ENCODE results near the gene SLC25A44.

Gene SLC25A44

DNA sequence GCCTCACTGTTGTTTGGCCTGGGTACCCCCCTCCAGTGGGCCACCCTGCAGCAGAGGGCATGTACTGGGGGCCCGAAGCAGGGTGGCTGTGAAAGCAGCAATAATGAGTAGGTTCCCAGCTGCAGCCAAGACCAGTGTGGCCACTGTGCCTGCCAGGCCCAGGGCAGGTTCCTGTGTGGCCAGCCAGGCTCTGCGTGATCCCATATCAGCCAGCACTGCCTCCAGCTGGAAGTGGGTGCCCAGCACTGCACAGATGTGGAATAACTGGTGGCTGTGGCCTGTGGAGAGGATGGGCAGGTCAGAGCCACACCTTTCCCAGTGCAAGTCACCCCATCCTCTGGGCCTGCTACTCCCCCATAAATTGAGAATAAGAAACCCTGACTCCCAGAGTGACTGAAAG lies 50.2 kb downstream of the SLC25A44 start:
- DNase-seq = no peak

DNA sequence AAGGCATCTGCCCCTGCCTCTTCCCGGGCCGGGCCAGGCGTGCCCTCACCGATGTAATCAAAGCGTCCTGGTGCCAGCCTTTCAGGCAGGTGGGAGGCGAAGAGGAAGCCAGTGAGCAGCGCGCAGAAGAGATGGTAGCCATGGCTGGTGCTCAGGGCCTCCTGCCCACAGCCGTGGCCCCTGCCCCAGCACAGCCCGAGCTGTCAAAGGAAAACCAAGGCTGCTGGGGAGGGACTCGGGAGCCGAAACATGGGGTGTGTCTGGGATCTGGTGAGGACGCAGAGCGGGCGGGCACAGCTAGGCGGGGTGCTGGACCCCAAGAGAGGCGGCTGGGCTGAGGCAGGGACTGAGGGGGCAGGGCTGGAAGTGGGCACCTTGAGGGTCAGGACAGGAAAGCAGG lies 50.8 kb downstream of the SLC25A44 start:
- no peak for DNase-seq

DNA sequence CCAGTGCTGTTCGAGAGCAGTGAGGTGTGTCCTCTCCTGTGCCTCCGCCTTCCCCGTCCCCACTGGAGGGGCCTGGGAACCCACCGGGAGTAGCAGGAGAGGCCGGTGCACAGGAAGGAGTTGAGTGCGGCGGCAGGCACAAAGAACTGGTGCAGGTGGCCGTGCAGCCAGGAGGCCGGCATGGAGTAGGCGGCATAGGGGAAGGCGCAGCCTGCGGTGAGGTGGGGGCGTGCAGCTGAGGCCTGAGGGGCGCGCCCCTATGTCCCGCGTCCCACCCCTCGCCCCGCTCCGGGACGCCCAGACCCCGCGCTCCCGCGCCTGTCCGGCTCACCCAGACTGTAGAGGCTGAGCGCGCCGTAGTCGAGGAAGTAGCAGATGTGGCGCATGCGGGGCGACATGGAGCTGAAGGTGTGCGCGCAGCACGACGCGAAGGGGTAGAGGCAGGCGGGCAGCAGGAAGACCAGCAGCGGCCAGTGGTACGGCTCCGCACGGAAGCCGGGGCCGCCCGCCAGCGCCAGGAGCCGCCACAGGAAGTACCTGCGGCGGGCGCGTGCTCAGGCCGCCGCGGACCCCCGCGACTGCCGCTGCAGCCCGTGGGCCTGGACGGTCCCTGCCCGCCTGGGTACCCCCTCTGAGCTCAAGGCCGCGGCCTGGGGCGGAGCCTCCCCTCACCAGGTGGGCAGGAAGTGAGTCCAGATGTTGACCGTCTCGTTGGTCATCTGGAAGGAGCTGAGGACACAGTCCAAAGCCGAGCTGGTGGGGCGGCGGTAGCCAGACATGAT lies 51.7 kb downstream of the SLC25A44 start:
- DNase-seq = no peak

DNA sequence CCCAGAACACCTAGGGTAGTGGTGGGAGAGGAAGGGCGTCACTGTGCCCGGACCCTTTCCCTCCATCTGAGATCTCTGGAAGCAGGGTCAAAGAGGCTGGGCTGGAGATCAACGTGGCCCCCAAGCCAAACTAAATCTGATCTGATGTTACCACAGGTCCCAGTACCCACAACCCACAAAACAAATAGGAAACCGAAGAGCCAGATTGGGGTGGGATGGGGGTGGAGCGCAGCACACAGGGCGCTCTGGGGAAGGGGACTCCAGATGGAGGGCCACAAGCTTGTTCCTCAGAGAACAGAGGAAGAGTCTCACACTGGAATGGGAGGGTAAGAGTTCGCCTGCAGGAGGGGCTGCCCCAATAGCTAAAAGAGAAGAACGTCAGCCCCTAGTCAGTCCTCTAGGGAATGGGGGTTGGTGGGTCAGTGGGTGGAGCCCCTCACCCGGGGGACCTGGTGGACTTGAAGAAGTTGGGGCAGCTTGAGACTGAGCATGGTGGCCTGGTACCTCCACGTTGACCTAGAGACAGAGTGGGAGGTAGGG lies 52.4 kb downstream of the SLC25A44 start:
- DNase-seq = no peak

DNA sequence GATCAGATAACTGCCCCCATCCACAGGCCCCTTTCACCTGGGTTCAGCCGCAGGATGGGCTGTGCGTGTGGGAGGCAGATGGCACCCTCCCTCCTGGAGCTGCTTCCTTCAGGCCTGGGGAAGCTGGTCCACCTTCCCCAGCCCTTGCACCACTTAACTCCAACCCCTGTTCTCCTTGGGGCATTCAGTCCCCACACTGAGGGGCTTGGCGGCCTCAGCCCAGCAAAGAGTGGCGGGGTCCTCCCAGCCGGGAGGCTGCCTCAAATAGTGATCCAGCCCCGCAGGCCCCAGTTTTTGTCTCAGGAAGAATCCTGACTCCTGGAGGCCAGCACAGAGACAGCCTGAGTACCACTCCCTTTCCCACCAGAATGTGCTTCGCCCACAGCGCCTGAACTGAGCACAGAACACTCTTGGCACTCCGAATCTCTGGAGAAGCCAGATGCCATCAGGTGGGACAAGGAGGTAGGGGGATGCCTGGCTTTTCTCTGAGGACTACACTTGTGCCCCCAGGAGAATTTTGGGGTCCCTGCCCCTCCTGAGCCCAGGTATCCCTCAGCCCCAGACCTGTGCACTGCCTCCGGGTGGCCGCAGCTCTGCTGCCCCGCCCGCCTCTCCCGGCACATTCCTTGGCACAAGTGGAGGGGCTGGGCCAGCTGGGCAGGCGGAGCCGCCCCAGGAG lies 53.0 kb downstream of the SLC25A44 start:
- DNase-seq = no peak

DNA sequence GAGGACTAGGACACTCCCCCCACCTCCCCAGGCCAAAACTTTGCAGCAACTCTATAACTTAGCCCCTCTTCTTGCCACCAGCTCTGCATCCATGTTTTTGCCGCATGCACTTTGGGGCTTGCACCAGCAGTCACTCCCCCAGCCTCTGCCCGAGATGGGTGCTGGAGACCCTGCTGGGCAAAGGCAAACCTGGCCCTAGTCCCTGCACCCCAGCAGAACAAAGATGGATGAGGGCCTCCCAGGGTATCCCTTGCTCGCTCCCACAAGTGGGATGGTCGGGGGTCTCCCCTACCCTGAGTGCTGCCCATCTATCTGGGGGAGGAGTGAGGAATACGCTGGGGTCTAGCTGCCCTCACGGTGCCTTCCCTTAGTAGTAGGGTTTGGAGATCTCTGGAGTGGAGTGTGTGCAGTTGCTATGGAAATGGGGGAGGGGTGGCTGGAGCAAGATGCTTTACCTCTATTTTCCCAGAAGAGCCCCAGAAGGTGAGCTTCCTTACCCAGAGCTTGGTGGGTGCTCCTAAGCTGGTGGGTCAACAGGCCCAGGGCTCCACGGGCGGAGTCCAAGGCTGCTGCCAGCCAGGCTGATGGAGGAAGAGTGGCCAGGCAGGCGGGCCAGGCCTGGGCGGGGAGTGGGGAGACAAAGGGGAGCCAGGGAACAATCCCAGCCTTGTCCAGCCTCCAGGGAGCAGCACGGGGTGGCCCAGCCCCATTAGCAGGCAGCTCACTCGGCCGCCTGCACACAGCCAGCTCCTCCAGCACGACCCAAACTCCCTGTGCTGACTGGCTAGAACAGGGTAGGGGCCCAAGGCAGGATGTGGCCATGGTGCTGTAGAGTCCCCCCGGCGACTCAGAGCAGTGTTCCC lies 53.8 kb downstream of the SLC25A44 start, which contains the start of gene PAQR6:
TSS of gene PAQR6 (minus strand) at position 597 of the 863 bp plus-strand sequence. CDS start 1,325 bp downstream, outside the sequence.
- DNase-seq = no peak

DNA sequence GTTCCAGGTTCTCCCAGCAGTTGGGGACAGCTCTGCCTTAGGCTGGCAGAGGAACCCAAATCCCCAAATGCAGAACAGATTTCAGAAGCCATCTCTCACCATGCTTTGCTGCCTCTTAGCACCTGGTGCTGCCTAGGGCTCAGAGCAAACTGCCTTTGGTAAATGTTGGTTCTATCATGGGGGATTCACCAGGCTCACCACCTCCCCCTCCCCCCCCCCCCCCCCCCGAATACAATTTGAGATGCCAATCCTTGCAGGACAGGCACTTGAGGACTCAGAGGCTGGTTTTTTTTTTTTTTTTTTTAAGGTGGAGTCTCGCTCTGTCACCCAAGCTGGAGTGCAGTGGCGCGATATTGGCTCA lies 54.4 kb downstream of the SLC25A44 start:
- DNase-seq = no peak

DNA sequence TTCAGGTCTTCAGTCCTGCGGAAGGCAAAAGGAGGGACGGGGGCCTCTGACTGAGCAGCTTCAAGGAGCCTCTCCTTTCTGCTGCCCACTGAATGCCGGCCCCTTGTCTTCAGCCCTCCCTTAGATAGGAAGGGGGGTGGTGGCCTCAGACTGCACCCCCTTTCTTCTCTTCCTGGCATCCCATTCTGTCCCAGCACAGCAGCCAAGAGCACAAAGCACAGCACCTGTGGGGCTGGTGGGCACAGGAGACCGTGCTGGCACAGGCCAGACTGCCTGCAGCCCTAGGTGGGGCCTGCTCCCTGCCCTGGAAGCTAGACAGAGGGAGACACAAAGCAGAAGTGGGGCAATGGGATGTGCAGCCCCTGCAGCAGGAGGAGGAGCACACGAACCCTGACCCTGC lies 55.7 kb downstream of the SLC25A44 start:
- DNase-seq = no peak

DNA sequence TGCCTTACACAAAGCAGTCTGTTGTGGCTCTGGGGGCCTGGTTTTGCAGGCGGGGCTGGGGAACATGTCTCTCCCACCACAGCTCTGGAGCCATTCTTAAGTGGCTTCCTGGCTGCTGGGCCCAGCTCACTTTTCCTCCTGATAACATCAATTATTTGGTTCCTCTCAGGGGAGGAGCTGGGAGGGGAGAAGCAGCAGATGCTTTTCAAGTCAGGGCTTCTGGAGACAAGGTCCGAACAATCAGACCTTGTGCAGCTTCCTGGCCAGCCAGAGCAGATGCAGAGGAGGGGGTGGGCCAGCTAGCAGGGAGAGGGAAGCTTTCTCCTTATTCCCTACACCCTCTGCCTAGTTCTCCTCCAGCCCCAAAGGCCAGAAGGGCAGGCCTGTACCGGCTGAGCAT lies 57.6 kb downstream of the SLC25A44 start:
- no peak for DNase-seq

DNA sequence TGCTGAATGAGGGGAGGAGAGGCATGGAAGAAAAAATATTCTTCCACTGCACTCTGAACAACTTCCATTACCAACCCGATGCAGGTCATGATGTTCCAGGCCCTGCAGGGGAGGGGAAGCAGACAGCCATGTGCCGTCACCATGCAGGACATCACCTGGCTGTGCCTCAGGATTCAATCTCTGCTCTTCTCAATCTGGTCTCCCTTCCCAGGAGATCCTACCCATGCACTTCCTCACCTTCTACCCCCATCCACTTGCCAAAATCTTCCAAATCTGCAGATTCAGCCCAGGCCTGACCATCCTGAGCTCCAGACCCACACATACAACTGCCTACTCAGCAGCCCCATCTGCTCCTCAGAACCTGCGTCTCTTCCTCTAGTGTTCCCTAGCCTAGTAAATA lies 59.7 kb downstream of the SLC25A44 start:
- DNase-seq = no peak

DNA sequence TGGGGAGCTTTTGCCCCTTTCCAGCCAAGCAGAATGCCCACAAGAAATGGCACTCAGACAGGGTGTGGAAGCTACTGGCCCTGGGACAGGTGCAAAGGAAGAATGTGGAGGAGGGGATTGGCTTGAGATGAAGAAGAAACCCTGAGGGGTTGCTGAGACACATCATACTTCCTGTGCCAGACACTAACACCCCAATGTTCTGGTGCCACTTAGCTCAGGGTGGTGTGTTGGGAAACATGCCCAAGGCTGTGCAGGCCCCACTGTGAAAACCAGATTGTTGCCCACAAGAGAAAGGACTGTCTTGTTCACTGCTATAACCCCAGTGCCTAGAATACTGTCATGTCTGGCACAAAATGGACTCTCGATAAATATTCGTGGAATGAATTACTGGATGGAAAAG lies 63.8 kb downstream of the SLC25A44 start:
- no peak for DNase-seq

DNA sequence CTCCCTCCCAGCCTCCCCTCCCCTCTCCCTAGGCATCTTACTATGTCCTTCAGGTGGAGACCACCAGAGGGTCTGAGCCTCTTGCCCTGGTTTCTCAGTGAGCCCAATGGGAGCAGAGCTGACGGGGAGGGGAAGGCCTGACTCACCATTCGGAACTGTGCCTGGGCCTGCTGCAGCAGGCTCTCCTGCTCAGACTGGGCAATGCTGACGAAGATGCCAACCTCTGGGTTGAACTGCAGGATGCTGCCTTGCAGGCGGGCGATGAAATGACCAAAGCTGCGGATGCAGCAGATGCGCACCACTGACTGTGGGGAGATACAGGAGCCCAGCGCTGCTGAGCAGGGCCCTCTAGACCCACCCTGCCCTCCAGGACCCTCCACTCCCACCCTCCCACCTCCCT lies 65.0 kb downstream of the SLC25A44 start:
- DNase-seq = no peak

DNA sequence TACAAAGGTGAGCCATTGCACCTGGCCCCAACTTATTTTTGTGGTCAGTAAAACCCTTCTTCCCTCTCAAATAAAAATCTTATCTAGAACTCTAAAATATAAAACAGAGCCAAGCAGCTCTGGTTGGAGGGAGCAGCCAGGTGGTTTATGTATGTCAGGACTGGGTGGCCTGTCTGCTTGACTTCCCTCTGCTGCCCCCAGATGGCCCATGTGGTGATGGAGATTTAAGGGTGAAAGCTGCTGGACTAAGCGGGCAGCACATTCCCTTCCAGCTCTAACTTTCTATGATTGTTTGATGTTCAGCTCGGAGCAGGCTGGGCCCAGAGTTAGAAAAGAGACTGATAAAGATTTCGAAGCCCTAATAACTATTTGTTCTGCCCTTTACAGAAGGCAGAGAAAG lies 65.9 kb downstream of the SLC25A44 start:
- DNase-seq = no peak

DNA sequence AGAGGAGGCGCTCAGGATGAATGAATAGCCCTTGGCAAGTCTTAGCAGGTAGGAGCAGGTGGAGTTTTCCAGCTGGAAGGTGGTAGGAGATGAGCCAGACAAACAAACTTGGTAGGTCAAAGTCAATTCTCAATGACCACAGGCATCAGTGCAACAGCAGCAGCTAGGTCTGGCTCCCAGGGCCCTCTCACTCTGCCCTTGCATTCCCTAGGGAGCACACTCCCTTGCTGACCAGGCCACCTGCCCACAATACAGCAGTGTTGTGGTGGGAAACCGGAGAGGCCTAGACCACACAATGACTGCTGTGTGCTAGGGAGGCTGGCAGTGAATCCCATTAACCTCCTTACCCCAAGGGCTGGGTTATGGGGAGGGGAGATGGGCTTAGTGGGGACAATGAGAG lies 67.0 kb downstream of the SLC25A44 start:
- DNase-seq = no peak
